T-cell (primary cell): ENCODE results near the gene TNFRSF1B. TPM values are rescaled to one million over a fixed set of nuclear protein-coding genes. Genes with fewer than 3 reads are reported as not detected.

ENCODE experiments used
- ATAC-seq, 4 experiments: fragments of 200-7000 bp in 3 of 4; fragments of 150-1000 bp in 1 of 4; cut with Tn5 transposase; replicated peaks in 1 of 4; 1 replicate in 3 of 4; 2 replicates in 1 of 4; pipeline ENCODE4 v1.10.0; 2021; ENCODE audit warnings: moderate library complexity in 3 of 4, mild to moderate bottlenecking in 2 of 4, moderate number of reproducible peaks in 1 of 4
- CTCF ChIA-PET, 2 donors: fragments of 300-600 bp; sonication (Branson Sonifier 250); formaldehyde crosslinking; loops; one replicate each; lab custom pipeline; 2022; ENCODE audit warnings: antibody characterized with exemption in 2 of 2; lab: Charles Lee
- POLR2A ChIA-PET, 2 donors: fragments of 300-600 bp; sonication (Branson Sonifier 250); formaldehyde crosslinking; loops; one replicate each; lab custom pipeline; 2022; ENCODE audit warnings: antibody characterized with exemption in 2 of 2; lab: Charles Lee
- DNase-seq, 35 experiments: peaks; one replicate each; pipeline versions ENCODE4 v3.0.0 to v3.0.0-alpha.2; 2013 to 2023
- H3K27ac ChIP-seq: one replicate; pipeline ENCODE4 v1.5.1; 2013; ENCODE audit warnings: low read length
- H3K27me3 ChIP-seq, 2 experiments: replicated peaks in 1 of 2; 1 replicate in 1 of 2; 2 replicates in 1 of 2; pipeline versions ENCODE4 v1.6.1 to v1.7.0; 2013; ENCODE audit warnings: low read length in 1 of 2, mixed read lengths in 1 of 2; ENCODE audit not compliant: control insufficient read depth in 2 of 2, insufficient read depth in 2 of 2; ENCODE audit errors: extremely low read depth in 1 of 2
- H3K36me3 ChIP-seq, 2 donors: 1 replicate in 1 of 2; 2 replicates in 1 of 2; pipeline versions ENCODE4 v1.6.1 to v1.7.0; 2013; ENCODE audit warnings: low read length in 1 of 2; ENCODE audit not compliant: control insufficient read depth in 2 of 2, insufficient read depth in 1 of 2; ENCODE audit errors: extremely low read depth in 1 of 2
- H3K4me1 ChIP-seq, 2 experiments: 1 replicate in 1 of 2; 2 replicates in 1 of 2; pipeline versions ENCODE4 v1.6.1 to v1.7.0; 2013; ENCODE audit warnings: low read length in 2 of 2, mixed read lengths in 1 of 2; ENCODE audit not compliant: insufficient read depth in 2 of 2, control insufficient read depth in 1 of 2; ENCODE audit errors: extremely low read depth in 1 of 2
- H3K4me3 ChIP-seq, 2 donors: 1 replicate in 1 of 2; 2 replicates in 1 of 2; pipeline versions ENCODE4 v1.5.1 to v1.7.0; 2013; ENCODE audit warnings: mild to moderate bottlenecking in 2 of 2, low read length in 1 of 2, moderate library complexity in 1 of 2; ENCODE audit not compliant: control insufficient read depth in 1 of 2; ENCODE audit errors: extremely low read depth in 1 of 2
- H3K9me3 ChIP-seq: 2 replicates; pipeline ENCODE4 v1.7.0; 2013
- H3K27ac Mint-ChIP-seq, 2 donors: one replicate each; pipeline ENCODE4 v1.8.0; 2020 to 2021; ENCODE audit warnings: mild to moderate bottlenecking in 2 of 2, mixed read lengths in 2 of 2
- H3K27me3 Mint-ChIP-seq, 2 donors: one replicate each; pipeline ENCODE4 v1.8.0; 2021 to 2022; ENCODE audit warnings: mixed read lengths in 2 of 2
- H3K36me3 Mint-ChIP-seq: one replicate; pipeline ENCODE4 v1.8.0; 2021; ENCODE audit warnings: mixed read lengths
- H3K4me1 Mint-ChIP-seq, 3 donors: one replicate each; pipeline ENCODE4 v1.8.0; 2020 to 2022; ENCODE audit warnings: mixed read lengths in 3 of 3, mild to moderate bottlenecking in 1 of 3
- H3K4me3 Mint-ChIP-seq, 3 donors: one replicate each; pipeline ENCODE4 v1.8.0; 2020 to 2022; ENCODE audit warnings: mild to moderate bottlenecking in 3 of 3, mixed read lengths in 3 of 3, moderate library complexity in 3 of 3
- H3K9me3 Mint-ChIP-seq, 3 donors: one replicate each; pipeline ENCODE4 v1.8.0; 2020 to 2022; ENCODE audit warnings: mixed read lengths in 3 of 3
- WGBS: methylation state at CpG from one replicate; pipeline ENCODE4 v1.1.5; 2013; ENCODE audit warnings: missing lambda C conversion rate; ENCODE audit not compliant: insufficient coverage; 5-methylcytosine and 5-hydroxymethylcytosine counted together
- total RNA-seq, 35 experiments: library from RNA in 6 of 35; stranded (reverse) in 6 of 35; fragments of 120-200 nt in 1 of 35; gene quantifications; one replicate each; pipeline versions ENCODE4 v1.2.1 to v1.2.4 and lab custom pipeline; 2013 to 2026

TNFRSF1B gene
- total RNA-seq, 5 donors from 2014 or later (not counting 1 experiment from before 2014, with no cell fraction given) = 55.0 to 130 (median 99.6) TPM

GRCh38 chr1:12152113-12152891 is 14.5 kb upstream of the TNFRSF1B start:
- Histone ChIP-seq H3K27me3 (no peaks in the 10 kb centered on the region), H3K36me3 (no peaks in the 10 kb centered on the region), H3K4me3 (no peak overlapping the region), H3K27ac (peak overlapping the region; percentile 93), H3K4me1 (peaks cover 58 to 80% of the 10 kb centered on the region in 2 experiments), H3K9me3 (no peaks in the 10 kb centered on the region)
- no peak for ATAC-seq
- H3K36me3 Mint-ChIP-seq = no peaks in the 10 kb centered on the region
- POLR2A ChIA-PET = interaction anchor here in 1 of 2 donors (2.5 kb wide), 1 partner anchor 26 kb away, joined by 10 read pairs; no protein-coding TSS in a partner anchor
- 72% methylated on average over 5 of the region's 7 CpGs for WGBS
- peak in 1 of 35 experiments; percentile 31 for DNase-seq
- H3K4me3 Mint-ChIP-seq = peak overlapping the region; percentile 11 to 59 (median 26)
- CTCF ChIA-PET = no interaction called here
- peak overlapping the region; percentile 97 to 100 for H3K27ac Mint-ChIP-seq
- peaks cover 87 to 92% (median 88%) of the 10 kb centered on the region in 3 donors for H3K4me1 Mint-ChIP-seq
- no peaks in the 10 kb centered on the region for H3K27me3 Mint-ChIP-seq
- peaks cover 0 to 3% (median 0%) of the 10 kb centered on the region in 3 donors for H3K9me3 Mint-ChIP-seq

- 48% methylated on average over 7 of the region's 13 CpGs for WGBS
- DNase-seq (peak in 5 of 35 experiments; percentile 28 to 66 (median 38)), ATAC-seq (peak in 1 of 4 experiments; percentile 38)
- Mint-ChIP-seq H3K4me3 (peak overlapping the region in 2 of 3 donors; percentile 45 to 59), H3K9me3 (peaks cover 0 to 3% (median 0%) of the 10 kb centered on the region in 3 donors), H3K27ac (peak overlapping the region; percentile 97 to 100), H3K27me3 (no peaks in the 10 kb centered on the region), H3K36me3 (no peaks in the 10 kb centered on the region), H3K4me1 (peaks cover 87 to 92% (median 88%) of the 10 kb centered on the region in 3 donors)
- no peaks in the 10 kb centered on the region for H3K27me3 ChIP-seq
- no peak overlapping the region for H3K4me3 ChIP-seq
- H3K4me1 ChIP-seq = peaks cover 61 to 80% of the 10 kb centered on the region in 2 experiments
- peak overlapping the region; percentile 93 for H3K27ac ChIP-seq
- ChIA-PET CTCF (no interaction called here), POLR2A (interaction anchor here in 1 of 2 donors (0.7 kb wide), 1 partner anchor 9 kb away, joined by 4 read pairs; no protein-coding TSS in a partner anchor)
- no peaks in the 10 kb centered on the region for H3K36me3 ChIP-seq
- no peaks in the 10 kb centered on the region for H3K9me3 ChIP-seq
Measured at GRCh38 chr1:12153181-12153785, 13.5 kb upstream of the TNFRSF1B start.

DNA sequence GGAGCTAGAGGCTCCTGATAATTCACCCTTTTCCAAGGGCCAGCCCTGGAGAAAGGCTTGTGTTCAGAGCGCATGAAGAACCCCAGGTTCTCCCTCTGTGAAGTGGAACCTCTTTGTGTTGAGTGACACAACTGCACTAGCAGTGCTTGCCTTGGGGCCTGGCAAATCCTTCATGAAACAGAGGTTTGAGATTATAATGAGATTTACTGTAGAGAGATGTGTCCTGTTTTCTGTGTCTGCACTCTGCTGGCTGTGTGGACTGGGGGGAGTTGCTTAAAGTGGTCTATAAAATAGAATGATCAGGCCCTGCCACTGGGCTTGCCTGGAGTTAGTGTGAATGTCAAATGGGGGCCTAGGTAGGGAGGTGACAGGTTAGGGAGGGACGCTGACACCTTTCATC is 11.5 kb upstream of the TNFRSF1B start:
- Mint-ChIP-seq H3K4me3 (no peak overlapping the region), H3K27me3 (no peaks in the 10 kb centered on the region), H3K36me3 (no peaks in the 10 kb centered on the region), H3K27ac (peak overlapping the region; percentile 76 to 84), H3K9me3 (peaks cover 0 to 3% (median 0%) of the 10 kb centered on the region in 3 donors), H3K4me1 (peaks cover 78 to 89% (median 80%) of the 10 kb centered on the region in 3 donors)
- Histone ChIP-seq H3K9me3 (no peaks in the 10 kb centered on the region), H3K36me3 (no peaks in the 10 kb centered on the region), H3K27me3 (no peaks in the 10 kb centered on the region), H3K4me3 (no peak overlapping the region), H3K27ac (no peak overlapping the region), H3K4me1 (peaks cover 48 to 80% of the 10 kb centered on the region in 2 experiments)
- ATAC-seq = no peak
- CTCF ChIA-PET = no interaction called here
- DNase-seq = no peak
- no CpG with 5 or more reads among the region's 2 CpGs for whole genome bisulfite sequencing
- POLR2A ChIA-PET = interaction anchor here (0.6 kb wide), 2 partner anchors 28 to 100 kb away, joined by 3 to 4 read pairs; no protein-coding TSS in a partner anchor

DNA sequence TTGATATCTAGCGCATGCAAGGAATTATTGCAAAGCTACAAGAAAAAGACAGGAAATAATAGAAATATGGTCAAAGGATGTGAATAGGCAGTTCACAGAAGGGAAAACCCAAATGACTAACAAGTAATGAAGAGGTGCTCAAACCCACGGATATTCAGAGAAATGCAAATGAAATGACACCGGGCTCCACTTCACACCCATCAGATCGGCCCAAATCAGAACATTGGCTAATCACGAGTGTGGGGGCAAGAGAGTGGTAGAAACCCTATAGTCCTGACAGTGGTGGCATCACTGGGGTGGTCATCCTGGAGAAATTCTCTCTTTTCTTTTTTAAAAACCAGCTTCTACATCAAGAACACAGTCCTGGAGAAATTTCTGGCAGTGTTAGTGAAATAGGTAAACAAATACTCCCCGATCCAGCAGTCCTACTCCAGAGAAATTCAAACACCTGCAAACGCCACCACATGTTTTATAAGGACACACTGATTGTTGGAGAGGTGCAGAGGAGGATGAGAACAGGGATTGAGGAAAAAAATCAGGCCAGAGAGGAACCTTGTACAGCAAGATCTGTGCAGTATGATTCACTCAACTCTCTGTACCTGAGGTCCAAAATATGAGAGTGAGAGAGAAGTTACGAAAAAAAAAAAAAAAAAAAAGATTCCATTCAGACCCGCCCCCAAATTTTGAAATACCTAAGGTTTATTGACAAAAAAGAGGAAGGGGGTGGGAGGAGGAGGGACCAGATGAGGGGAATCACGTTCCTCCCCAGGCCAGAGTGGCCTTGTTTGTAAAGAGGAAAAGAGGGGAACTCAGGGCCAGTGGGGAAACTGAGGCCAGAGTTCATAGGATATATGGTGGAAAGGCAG is 9.2 kb upstream of the TNFRSF1B start:
- H3K9me3 Mint-ChIP-seq = peaks cover 0 to 3% (median 0%) of the 10 kb centered on the region in 3 donors
- no peaks in the 10 kb centered on the region for H3K27me3 Mint-ChIP-seq
- H3K4me3 ChIP-seq = no peak overlapping the region
- ChIA-PET CTCF (interaction anchor here in 1 of 2 donors (0.6 to 1.7 kb wide), 4 partner anchors 20 to 33 kb away, joined by 3 to 5 read pairs (median 3); no protein-coding TSS in a partner anchor), POLR2A (interaction anchor here (0.5 to 1.4 kb wide), 2 partner anchors 21 to 241 kb away, joined by 3 to 6 read pairs; no protein-coding TSS in a partner anchor)
- peaks cover 77 to 89% (median 80%) of the 10 kb centered on the region in 3 donors for H3K4me1 Mint-ChIP-seq
- no peaks in the 10 kb centered on the region for H3K27me3 ChIP-seq
- WGBS = 39% methylated on average over 2 of the region's 10 CpGs
- peak; percentile 29 to 46 (median 36) for ATAC-seq
- peaks cover 33 to 80% of the 10 kb centered on the region in 2 experiments for H3K4me1 ChIP-seq
- H3K4me3 Mint-ChIP-seq = peak overlapping the region; percentile 57 to 80 (median 57)
- H3K9me3 ChIP-seq = no peaks in the 10 kb centered on the region
- DNase-seq = peak in 1 of 35 experiments; percentile 70
- peaks cover 0 to under 1% of the 10 kb centered on the region in 2 donors for H3K36me3 ChIP-seq
- peak overlapping the region; percentile 64 for H3K27ac ChIP-seq
- H3K27ac Mint-ChIP-seq = peak overlapping the region; percentile 91 to 94
- H3K36me3 Mint-ChIP-seq = no peaks in the 10 kb centered on the region

GRCh38 chr1:12158357-12159092 is 8.3 kb upstream of the TNFRSF1B start:
- peaks cover 0 to 3% (median 0%) of the 10 kb centered on the region in 3 donors for H3K9me3 Mint-ChIP-seq
- ChIA-PET POLR2A (no interaction called here), CTCF (no interaction called here)
- peak overlapping the region; percentile 64 for H3K27ac ChIP-seq
- H3K4me3 Mint-ChIP-seq = peak overlapping the region; percentile 50 to 80 (median 61)
- peaks cover 77 to 89% (median 80%) of the 10 kb centered on the region in 3 donors for H3K4me1 Mint-ChIP-seq
- no peaks in the 10 kb centered on the region for H3K36me3 Mint-ChIP-seq
- H3K27me3 ChIP-seq = no peaks in the 10 kb centered on the region
- no peaks in the 10 kb centered on the region for H3K9me3 ChIP-seq
- peak overlapping the region; percentile 91 to 94 for H3K27ac Mint-ChIP-seq
- peaks cover 24 to 80% of the 10 kb centered on the region in 2 experiments for H3K4me1 ChIP-seq
- peak overlapping the region in 1 of 2 donors; percentile 16 for H3K4me3 ChIP-seq
- WGBS = 42% methylated on average over 11 of the region's 22 CpGs
- peaks cover 0 to 2% of the 10 kb centered on the region in 2 donors for H3K36me3 ChIP-seq
- DNase-seq (no peak), ATAC-seq (no peak)
- H3K27me3 Mint-ChIP-seq = no peaks in the 10 kb centered on the region
